GM12878 (cell line): ENCODE results near the gene TOMM22.

Source experiments
- BCL11A ChIP-seq: IDR thresholded peaks from 2 replicates; pipeline ENCODE4 v1.6.1; 2011; ENCODE audit warnings: low read depth, low read length
- NFIC ChIP-seq: IDR thresholded peaks from 2 replicates; pipeline ENCODE4 v1.6.1; 2012; ENCODE audit warnings: low read depth, mild to moderate bottlenecking, inconsistent platforms, low read length, moderate library complexity
- RAD21 ChIP-seq: IDR thresholded peaks from 2 replicates; pipeline ENCODE4 v1.6.1; 2011; ENCODE audit warnings: mild to moderate bottlenecking, low read depth, low read length, moderate library complexity; ENCODE audit not compliant: insufficient read depth
- SIN3A ChIP-seq: IDR thresholded peaks from 2 replicates; pipeline ENCODE4 v1.6.1; 2012; ENCODE audit warnings: low read depth, low read length, improper control_type of control experiment
- SREBF2 ChIP-seq: IDR thresholded peaks from 2 replicates; pipeline ENCODE4 v1.6.1; 2012; ENCODE audit warnings: mild to moderate bottlenecking, low read length
- TBL1XR1 ChIP-seq: IDR thresholded peaks from 2 replicates; pipeline ENCODE4 v1.6.1; 2012; ENCODE audit warnings: low read depth, low read length, improper control_type of control experiment
- ZNF207 ChIP-seq: fragments of 450-650 bp; IDR thresholded peaks from 2 replicates; pipeline ENCODE4 v1.6.1; 2014; ENCODE audit warnings: antibody characterized with exemption, mild to moderate bottlenecking, borderline replicate concordance
- ZNF274 ChIP-seq: IDR thresholded peaks from one replicate; pipeline ENCODE4 v1.8.0; 2011; ENCODE audit not compliant: insufficient read length, insufficient read depth

DNA sequence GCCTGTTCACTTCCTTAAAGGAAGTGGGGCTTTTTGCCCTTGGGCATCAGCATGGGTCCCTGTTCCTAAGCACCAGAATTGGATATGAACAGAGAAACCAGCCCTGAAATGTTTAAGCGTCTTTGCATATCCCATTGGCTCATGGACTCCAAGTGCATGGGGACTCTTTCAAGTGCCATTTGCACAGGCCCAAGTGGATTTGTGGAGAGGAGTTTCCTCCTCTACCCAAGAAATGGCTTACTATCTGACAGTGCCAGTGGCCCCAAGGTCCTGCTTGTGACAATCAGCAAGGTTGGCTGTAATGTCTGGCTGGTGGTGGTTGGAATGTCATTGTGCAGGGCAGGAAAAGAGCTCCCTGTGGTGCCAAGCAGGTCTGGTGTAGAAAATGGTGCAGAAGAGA, 4.0 kb downstream of the TOMM22 start:
- no peak for TF ChIP-seq BCL11A
- no peak for TF ChIP-seq RAD21
- TF ChIP-seq TBL1XR1: no peak
- no peak for TF ChIP-seq NFIC
- TF ChIP-seq ZNF207: no peak
- TF ChIP-seq SREBF2: no peak
- no peak for TF ChIP-seq SIN3A
- TF ChIP-seq ZNF274: no peak
